IMR-90 (cell line): ENCODE data around the gene ANKRD52. TPM values are rescaled to one million over a fixed set of nuclear protein-coding genes. Genes with fewer than 3 reads are reported as not detected.
A peak's percentile ranks its signal among the peaks of the same experiment; 100 is the strongest.

Experiments
- ATAC-seq: fragments of 200-7000 bp; cut with Tn5 transposase; 2 replicates; pipeline ENCODE4 v1.9.1; 2020; ENCODE audit warnings: low read depth, mild to moderate bottlenecking, moderate library complexity
- BruUV-seq: library from RNA; stranded (reverse); fragments of 400-500 nt; replicated peaks from 2 replicates; lab custom pipeline; 2021; lab: Mats Ljungman, UMichigan
- CTCF ChIA-PET: fragments of 300-600 bp; formaldehyde crosslinking; extraction: SDS; loops from one replicate; lab custom pipeline; 2021; ENCODE audit warnings: antibody characterized with exemption; lab: Yijun Ruan, JAX
- POLR2A ChIA-PET: fragments of 300-600 bp; sonication (Branson Sonifier 250); formaldehyde crosslinking; loops from one replicate; lab custom pipeline; 2022; ENCODE audit warnings: antibody characterized with exemption; ENCODE audit not compliant: unreplicated experiment; lab: Charles Lee
- DNase-seq: peaks from one replicate; pipeline ENCODE4 v3.0.0; 2013
- H2AFZ ChIP-seq: replicated peaks from 2 replicates; pipeline ENCODE3; 2013; ENCODE audit warnings: low read length, mild to moderate bottlenecking; ENCODE audit not compliant: poor library complexity
- H2AK5ac ChIP-seq: 2 replicates; pipeline ENCODE4 v1.6.1; 2013; ENCODE audit warnings: low read depth, low read length, inconsistent platforms
- H2AK9ac ChIP-seq: replicated peaks from 2 replicates; pipeline ENCODE3; 2013; ENCODE audit warnings: mild to moderate bottlenecking, low read depth, low read length, moderate library complexity; ENCODE audit not compliant: poor library complexity
- H2BK120ac ChIP-seq: 2 replicates; pipeline ENCODE4 v1.6.1; 2013; ENCODE audit warnings: low read depth, low read length, inconsistent platforms
- H2BK15ac ChIP-seq: 3 replicates; pipeline ENCODE4 v1.6.1; 2013; ENCODE audit warnings: low read depth, low read length, inconsistent platforms
- H2BK20ac ChIP-seq: 2 replicates; pipeline ENCODE4 v1.6.1; 2013; ENCODE audit warnings: low read depth, mild to moderate bottlenecking, inconsistent platforms, low read length, moderate library complexity
- H2BK5ac ChIP-seq: 2 replicates; pipeline ENCODE4 v1.6.1; 2013; ENCODE audit warnings: mild to moderate bottlenecking, low read depth, low read length, inconsistent platforms; ENCODE audit not compliant: poor library complexity, severe bottlenecking
- H3K14ac ChIP-seq: replicated peaks from 2 replicates; pipeline ENCODE4 v1.6.1; 2013; ENCODE audit warnings: low read depth, low read length, inconsistent platforms
- H3K18ac ChIP-seq: 2 replicates; pipeline ENCODE4 v1.6.1; 2013; ENCODE audit warnings: low read depth, low read length, control low read depth
- H3K23ac ChIP-seq: 2 replicates; pipeline ENCODE4 v1.6.1; 2013; ENCODE audit warnings: low read depth, low read length, inconsistent platforms
- H3K27ac ChIP-seq: 2 replicates; pipeline ENCODE4 v1.5.1; 2013; ENCODE audit warnings: mild to moderate bottlenecking, control low read depth, low read length; ENCODE audit not compliant: insufficient read depth
- H3K27me3 ChIP-seq: 2 replicates; pipeline ENCODE4 v1.6.1; 2013; ENCODE audit warnings: low read length; ENCODE audit not compliant: control insufficient read depth, insufficient read depth
- H3K36me3 ChIP-seq: 2 replicates; pipeline ENCODE4 v1.6.1; 2013; ENCODE audit warnings: low read length, mixed read lengths; ENCODE audit not compliant: control insufficient read depth, insufficient read depth
- H3K4ac ChIP-seq: 2 replicates; pipeline ENCODE4 v1.6.1; 2013; ENCODE audit warnings: low read depth, low read length, inconsistent platforms
- H3K4me1 ChIP-seq: 2 replicates; pipeline ENCODE4 v1.6.1; 2013; ENCODE audit warnings: low read length, mixed read lengths; ENCODE audit not compliant: control insufficient read depth, insufficient read depth
- H3K4me2 ChIP-seq: 2 replicates; pipeline ENCODE4 v1.6.1; 2013; ENCODE audit warnings: low read depth, mild to moderate bottlenecking, control low read depth, low read length, moderate library complexity
- H3K4me3 ChIP-seq: 2 replicates; pipeline ENCODE4 v1.5.1; 2013; ENCODE audit warnings: low read depth, mild to moderate bottlenecking, control low read depth, low read length, moderate library complexity; ENCODE audit not compliant: insufficient read depth
- H3K56ac ChIP-seq: 2 replicates; pipeline ENCODE4 v1.6.1; 2013; ENCODE audit warnings: low read length, inconsistent platforms; ENCODE audit not compliant: insufficient read depth; ENCODE audit errors: extremely low read depth
- H3K79me1 ChIP-seq, 2 experiments: 2 replicates each; pipeline ENCODE4 v1.6.1; 2013; ENCODE audit warnings: low read length in 2 of 2, inconsistent platforms in 1 of 2, low read depth in 1 of 2
- H3K9ac ChIP-seq: 2 replicates; pipeline ENCODE4 v1.6.1; 2013; ENCODE audit warnings: low read depth, low read length, control low read depth
- H3K9me1 ChIP-seq: 2 replicates; pipeline ENCODE4 v1.6.1; 2013; ENCODE audit warnings: low read length, inconsistent platforms; ENCODE audit not compliant: insufficient read depth
- H3K9me3 ChIP-seq: 2 replicates; pipeline ENCODE4 v1.6.1; 2013; ENCODE audit warnings: low read length; ENCODE audit not compliant: control insufficient read depth, insufficient read depth
- H4K20me1 ChIP-seq: 2 replicates; pipeline ENCODE4 v1.6.1; 2013; ENCODE audit warnings: low read length, inconsistent platforms; ENCODE audit not compliant: insufficient read depth
- H4K5ac ChIP-seq: 2 replicates; pipeline ENCODE4 v1.6.1; 2013; ENCODE audit warnings: mild to moderate bottlenecking, low read depth, low read length, control low read depth
- H4K8ac ChIP-seq, 2 experiments: 2 replicates each; pipeline ENCODE4 v1.6.1; 2013; ENCODE audit warnings: low read depth in 2 of 2, low read length in 2 of 2, control low read depth in 1 of 2, inconsistent platforms in 1 of 2
- H4K91ac ChIP-seq: 2 replicates; pipeline ENCODE4 v1.6.1; 2013; ENCODE audit warnings: low read depth, low read length, inconsistent platforms; ENCODE audit not compliant: insufficient read depth
- BHLHE40 ChIP-seq: fragments of 150-350 bp; IDR thresholded peaks from 2 replicates; pipeline ENCODE4 v1.6.1; 2016; ENCODE audit warnings: mild to moderate bottlenecking, low read depth, low read length
- CEBPB ChIP-seq: IDR thresholded peaks from 2 replicates; pipeline ENCODE4 v1.6.1; 2012; ENCODE audit warnings: low read depth, low read length, improper control_type of control experiment
- CHD1 ChIP-seq: IDR thresholded peaks from 2 replicates; pipeline ENCODE4 v1.6.1; 2012; ENCODE audit warnings: low read depth, low read length, improper control_type of control experiment
- CTCF ChIP-seq: conservative IDR thresholded peaks from 2 replicates; pipeline ENCODE4 v1.5.1; 2012; ENCODE audit warnings: mild to moderate bottlenecking, low read depth, low read length, improper control_type of control experiment
- ELK1 ChIP-seq: fragments of 150-350 bp; IDR thresholded peaks from 2 replicates; pipeline ENCODE4 v1.6.1; 2016; ENCODE audit warnings: low read depth, mild to moderate bottlenecking, low read length, moderate library complexity, borderline replicate concordance
- FOS ChIP-seq: fragments of 150-350 bp; IDR thresholded peaks from 2 replicates; pipeline ENCODE4 v1.6.1; 2016; ENCODE audit warnings: low read depth, low read length
- MAFK ChIP-seq: IDR thresholded peaks from 2 replicates; pipeline ENCODE4 v1.6.1; 2012; ENCODE audit warnings: low read depth, low read length, improper control_type of control experiment
- MAZ ChIP-seq: IDR thresholded peaks from 2 replicates; pipeline ENCODE4 v1.6.1; 2012; ENCODE audit warnings: low read depth, mild to moderate bottlenecking, low read length, improper control_type of control experiment, moderate library complexity, borderline replicate concordance
- MXI1 ChIP-seq: IDR thresholded peaks from 2 replicates; pipeline ENCODE4 v1.6.1; 2012; ENCODE audit warnings: low read depth, mild to moderate bottlenecking, low read length, moderate library complexity, borderline replicate concordance
- NFE2L2 ChIP-seq: fragments of 150-350 bp; IDR thresholded peaks from 2 replicates; pipeline ENCODE4 v1.6.1; 2016; ENCODE audit warnings: low read depth, mild to moderate bottlenecking, low read length
- RAD21 ChIP-seq: IDR thresholded peaks from 2 replicates; pipeline ENCODE4 v1.6.1; 2012; ENCODE audit warnings: low read length, improper control_type of control experiment
- RCOR1 ChIP-seq: IDR thresholded peaks from 2 replicates; pipeline ENCODE4 v1.6.1; 2012; ENCODE audit warnings: mild to moderate bottlenecking, low read length, improper control_type of control experiment; ENCODE audit not compliant: insufficient replicate concordance
- RFX5 ChIP-seq: IDR thresholded peaks from 2 replicates; pipeline ENCODE4 v1.8.0; 2012; ENCODE audit warnings: low read depth, mild to moderate bottlenecking, low read length, moderate library complexity
- SMC3 ChIP-seq: fragments of 150-350 bp; IDR thresholded peaks from 2 replicates; pipeline ENCODE4 v1.6.1; 2016; ENCODE audit warnings: low read depth, mild to moderate bottlenecking, antibody characterized with exemption, low read length, moderate library complexity
- USF2 ChIP-seq: fragments of 150-350 bp; IDR thresholded peaks from 2 replicates; pipeline ENCODE4 v1.6.1; 2017; ENCODE audit warnings: mild to moderate bottlenecking, antibody characterized with exemption, low read length, low read depth
- WGBS, 2 experiments: methylation state at CpG; one replicate each; pipeline versions ENCODE4 v1.1.5 to v1.1.7; 2013; ENCODE audit warnings: missing lambda C conversion rate in 2 of 2; ENCODE audit not compliant: insufficient read length in 1 of 2; ENCODE audit errors: extremely low coverage in 2 of 2; 5-methylcytosine and 5-hydroxymethylcytosine counted together
- dilution Hi-C: fragments of 300-500 bp; cut with HindIII; formaldehyde crosslinking; loops from one replicate; pipeline ENCODE4 v1.14.3; 2018; ENCODE audit warnings: low sequenced_read_pairs; ENCODE audit not compliant: unreplicated experiment
- in situ Hi-C: fragments of 300-500 bp; cut with MboI; formaldehyde crosslinking; loops from 3 replicates; pipeline ENCODE4 v1.14.3; 2019; ENCODE audit warnings: low sequenced_read_pairs, inconsistent platforms, mixed read lengths
- intact Hi-C: fragments of 100-400 bp; cut with micrococcal nuclease; formaldehyde crosslinking; loops from 2 replicates; pipeline ENCODE4 v1.10.0; 2022
- polyA plus RNA-seq, 3 experiments: library from polyadenylated mRNA; depleted of rRNA; stranded (reverse); fragments of >200 nt; gene quantifications; 2 replicates each; pipeline ENCODE4 v1.2.3, GENCODE V29; 2012; ENCODE audit warnings: low replicate concordance in 1 of 3
- total RNA-seq: library from RNA; depleted of rRNA; stranded (reverse); fragments of >200 nt; gene quantifications from 2 replicates; pipeline ENCODE4 v1.2.3, GENCODE V29; 2012

Gene ANKRD52
- total and polyA plus RNA-seq, 2 of the 4 experiments (the other 2 are of a cell fraction): 15.4 to 35.9 TPM

GRCh38 chr12:56298828-56299227 is 40.6 kb upstream of the ANKRD52 start:
- dilution Hi-C loops: no loop called here

More at GRCh38 chr12:56298828-56299227, 40.6 kb upstream of the ANKRD52 start:
- Histone ChIP-seq H3K56ac (no peak overlapping the region), H3K9ac (peak overlapping the region; percentile 91; the same call in 1 of the 2 replicates), H3K9me1 (peaks cover 11% of the 10 kb centered on the region), H4K8ac (no peak overlapping the region), H3K36me3 (peaks cover 8% of the 10 kb centered on the region), H3K14ac (0 out of 2 replicates have a peak overlapping the region, but pooled peaks have one; percentile 42), H2BK120ac (no peak overlapping the region), H3K4me2 (peak overlapping the region; percentile 86), H4K20me1 (peaks cover 12% of the 10 kb centered on the region; the same call in 1 of the 2 replicates), H2BK15ac (no peak overlapping the region), H3K23ac (peak overlapping the region; percentile 52; the same call in 1 of the 2 replicates), H3K4me3 (peak overlapping the region; percentile 85), H3K27me3 (no peaks in the 10 kb centered on the region), H3K79me1 (peaks cover 17 to 66% of the 10 kb centered on the region in 2 experiments), H4K5ac (no peak overlapping the region), H3K4me1 (peaks cover 9% of the 10 kb centered on the region; the same call in 1 of the 2 replicates), H3K18ac (no peak overlapping the region), H3K4ac (0 out of 2 replicates have a peak overlapping the region, but pooled peaks have one; percentile 19), H2AK9ac (no peak overlapping the region), H3K9me3 (no peaks in the 10 kb centered on the region), H4K91ac (no peak overlapping the region), H2BK5ac (no peak overlapping the region), H3K27ac (no peak overlapping the region), H2AK5ac (0 out of 2 replicates have a peak overlapping the region, but pooled peaks have one; percentile 7), H2AFZ (no peak overlapping the region), H2BK20ac (no peak overlapping the region)
- DNase-seq (no peak), ATAC-seq (no peak)
- intact Hi-C loops: no loop called here
- ChIA-PET CTCF (interaction anchor here (0.8 kb wide), 1 partner anchor 17 kb away, joined by 4 read pairs; no protein-coding TSS in a partner anchor), POLR2A (no interaction called here)
- 91% methylated on average over 4 of the region's 5 CpGs; no CpG with 5 or more reads in 1 of the 2 experiments for WGBS, 2 experiments
- BruUV-seq: no TSS peak
- TF ChIP-seq RCOR1 (no peak), CHD1 (no peak), CTCF (no peak), CEBPB (no peak), FOS (no peak), BHLHE40 (no peak), MXI1 (no peak), RFX5 (no peak), NFE2L2 (no peak), SMC3 (no peak), MAZ (no peak), ELK1 (no peak), USF2 (no peak), MAFK (no peak), RAD21 (no peak)
- in situ Hi-C loops: no loop called here
